Muscle layer of duodenum (tissue), 2 donors: ENCODE data around the gene RHCG.

Source experiments
- H3K27ac ChIP-seq: one replicate; pipeline ENCODE4 v1.7.0; 2013; ENCODE audit warnings: mild to moderate bottlenecking, low read length
- H3K27me3 ChIP-seq: one replicate; pipeline ENCODE4 v1.7.0; 2013; ENCODE audit warnings: low read depth, mild to moderate bottlenecking, control low read depth, low read length
- H3K36me3 ChIP-seq, 2 donors: one replicate each; pipeline ENCODE4 v1.7.0; 2013; ENCODE audit warnings: low read length in 2 of 2, control low read depth in 1 of 2, mild to moderate bottlenecking in 1 of 2; ENCODE audit not compliant: insufficient read depth in 2 of 2, control insufficient read depth in 1 of 2
- H3K4me1 ChIP-seq, 2 donors: one replicate each; pipeline ENCODE4 v1.7.0; 2013; ENCODE audit warnings: low read length in 2 of 2, mild to moderate bottlenecking in 2 of 2, control low read depth in 1 of 2, moderate library complexity in 1 of 2; ENCODE audit not compliant: insufficient read depth in 2 of 2, control insufficient read depth in 1 of 2
- H3K4me3 ChIP-seq, 2 donors: one replicate each; pipeline ENCODE4 v1.7.0; 2013; ENCODE audit warnings: low read length in 2 of 2, low read depth in 1 of 2, mild to moderate bottlenecking in 1 of 2
- H3K9me3 ChIP-seq, 2 donors: one replicate each; pipeline ENCODE4 v1.7.0; 2013; ENCODE audit warnings: low read length in 2 of 2, control low read depth in 1 of 2, mild to moderate bottlenecking in 1 of 2; ENCODE audit not compliant: control insufficient read depth in 1 of 2
- donor health status: healthy.

Gene RHCG

GRCh38 chr15:89490081-89490813 lies 6.1 kb downstream of the RHCG start:
- Histone ChIP-seq H3K27ac (no peak overlapping the region), H3K27me3 (peaks cover 19% of the 10 kb centered on the region), H3K36me3 (no peaks in the 10 kb centered on the region), H3K4me3 (no peak overlapping the region), H3K4me1 (peaks cover 0 to 7% of the 10 kb centered on the region in 2 donors), H3K9me3 (no peaks in the 10 kb centered on the region)

GRCh38 chr15:89489376-89489775 lies 7.0 kb downstream of the RHCG start:
- H3K4me1 ChIP-seq: peaks cover 0 to 7% of the 10 kb centered on the region in 2 donors
- H3K27ac ChIP-seq: no peak overlapping the region
- H3K9me3 ChIP-seq: no peaks in the 10 kb centered on the region
- no peak overlapping the region for H3K4me3 ChIP-seq
- no peaks in the 10 kb centered on the region for H3K36me3 ChIP-seq
- H3K27me3 ChIP-seq: peaks cover 12% of the 10 kb centered on the region

GRCh38 chr15:89487791-89488190 lies 8.6 kb downstream of the RHCG start:
- Histone ChIP-seq H3K4me3 (no peak overlapping the region), H3K9me3 (no peaks in the 10 kb centered on the region), H3K4me1 (peaks cover 0 to 7% of the 10 kb centered on the region in 2 donors), H3K36me3 (no peaks in the 10 kb centered on the region), H3K27me3 (peaks cover 11% of the 10 kb centered on the region), H3K27ac (no peak overlapping the region)

GRCh38 chr15:89486726-89487050 lies 9.7 kb downstream of the RHCG start:
- Histone ChIP-seq H3K27me3 (peaks cover 5% of the 10 kb centered on the region), H3K9me3 (no peaks in the 10 kb centered on the region), H3K36me3 (no peaks in the 10 kb centered on the region), H3K27ac (no peak overlapping the region), H3K4me3 (no peak overlapping the region), H3K4me1 (peaks cover 0 to 7% of the 10 kb centered on the region in 2 donors)

- Histone ChIP-seq H3K36me3 (no peaks in the 10 kb centered on the region), H3K4me3 (no peak overlapping the region), H3K9me3 (no peaks in the 10 kb centered on the region), H3K27ac (no peak overlapping the region), H3K4me1 (peaks cover 0 to 7% of the 10 kb centered on the region in 2 donors), H3K27me3 (no peaks in the 10 kb centered on the region)
Measured at GRCh38 chr15:89483079-89483478, 13.3 kb downstream of the RHCG start.

- Histone ChIP-seq H3K4me1 (peaks cover 0 to 7% of the 10 kb centered on the region in 2 donors), H3K9me3 (no peaks in the 10 kb centered on the region), H3K4me3 (no peak overlapping the region), H3K27ac (no peak overlapping the region), H3K36me3 (no peaks in the 10 kb centered on the region), H3K27me3 (no peaks in the 10 kb centered on the region)
Measured at GRCh38 chr15:89482139-89482538, 14.2 kb downstream of the RHCG start.

- no peak overlapping the region for H3K27ac ChIP-seq
- no peaks in the 10 kb centered on the region for H3K36me3 ChIP-seq
- H3K27me3 ChIP-seq: no peaks in the 10 kb centered on the region
- H3K4me3 ChIP-seq: no peak overlapping the region
- H3K4me1 ChIP-seq: no peaks in the 10 kb centered on the region
- no peaks in the 10 kb centered on the region for H3K9me3 ChIP-seq
Measured at GRCh38 chr15:89480505-89480904, 15.9 kb downstream of the RHCG start.

- H3K27me3 ChIP-seq: no peaks in the 10 kb centered on the region
- H3K36me3 ChIP-seq: no peaks in the 10 kb centered on the region
- H3K4me3 ChIP-seq: no peak overlapping the region
- no peaks in the 10 kb centered on the region for H3K4me1 ChIP-seq
- H3K27ac ChIP-seq: no peak overlapping the region
- H3K9me3 ChIP-seq: no peaks in the 10 kb centered on the region
Measured at GRCh38 chr15:89479173-89479572, 17.2 kb downstream of the RHCG start.

- Histone ChIP-seq H3K4me3 (no peak overlapping the region), H3K27ac (no peak overlapping the region), H3K4me1 (no peaks in the 10 kb centered on the region), H3K36me3 (no peaks in the 10 kb centered on the region), H3K9me3 (no peaks in the 10 kb centered on the region), H3K27me3 (peaks cover 4% of the 10 kb centered on the region)
Measured at GRCh38 chr15:89477411-89478242, 18.8 kb downstream of the RHCG start.

- H3K27ac ChIP-seq: no peak overlapping the region
- no peaks in the 10 kb centered on the region for H3K4me1 ChIP-seq
- peaks cover 15% of the 10 kb centered on the region for H3K27me3 ChIP-seq
- no peak overlapping the region for H3K4me3 ChIP-seq
- no peaks in the 10 kb centered on the region for H3K36me3 ChIP-seq
- H3K9me3 ChIP-seq: no peaks in the 10 kb centered on the region
Measured at GRCh38 chr15:89475661-89476060, 20.7 kb downstream of the RHCG start.

- H3K9me3 ChIP-seq: no peaks in the 10 kb centered on the region
- no peak overlapping the region for H3K27ac ChIP-seq
- H3K4me1 ChIP-seq: no peaks in the 10 kb centered on the region
- H3K4me3 ChIP-seq: no peak overlapping the region
- peaks cover 18% of the 10 kb centered on the region for H3K27me3 ChIP-seq
- no peaks in the 10 kb centered on the region for H3K36me3 ChIP-seq
Measured at GRCh38 chr15:89472785-89473256, 23.6 kb downstream of the RHCG start.
